Tibial nerve (tissue), 4 donors: ENCODE results near the gene PATL2. TPM values are rescaled to one million over a fixed set of nuclear protein-coding genes. Genes with fewer than 3 reads are reported as not detected.

ENCODE experiments used
- DNase-seq, 2 donors: peaks; one replicate each; pipeline ENCODE4 v3.0.0-alpha.2; 2019; ENCODE audit warnings: low spot score in 2 of 2
- H3K27ac ChIP-seq, 4 donors: fragments of 200-600 bp; sonication (generic) in 3 of 4; one replicate each; pipeline ENCODE4 v1.5.1; 2017 to 2019; ENCODE audit warnings: mild to moderate bottlenecking in 1 of 4
- H3K27me3 ChIP-seq, 2 donors: fragments of 200-600 bp; sonication (generic) in 1 of 2; one replicate each; pipeline versions ENCODE4 v1.5.1 to v1.6.0; 2017 to 2019
- H3K36me3 ChIP-seq, 3 donors: fragments of 200-600 bp; sonication (generic); one replicate each; pipeline ENCODE4 v1.5.1; 2018 to 2019
- H3K4me1 ChIP-seq, 4 donors: fragments of 200-600 bp; sonication (generic) in 3 of 4; one replicate each; pipeline ENCODE4 v1.5.1; 2017 to 2019
- H3K4me3 ChIP-seq, 4 donors: fragments of 200-600 bp; sonication (generic) in 3 of 4; one replicate each; pipeline ENCODE4 v1.5.1; 2017 to 2019; ENCODE audit warnings: mild to moderate bottlenecking in 1 of 4, moderate library complexity in 1 of 4
- H3K9me3 ChIP-seq, 4 donors: fragments of 200-600 bp; sonication (generic) in 3 of 4; one replicate each; pipeline ENCODE4 v1.5.1; 2017 to 2019
- EP300 ChIP-seq, 2 donors: sonication (generic); formaldehyde crosslinking; IDR thresholded peaks; one replicate each; pipeline ENCODE4 v1.6.1; 2017; ENCODE audit warnings: antibody characterized with exemption in 2 of 2, mild to moderate bottlenecking in 1 of 2
- POLR2A ChIP-seq, 2 donors: fragments of 450-650 bp; IDR thresholded peaks; one replicate each; pipeline ENCODE4 v1.6.1; 2017; ENCODE audit warnings: antibody characterized with exemption in 2 of 2, mild to moderate bottlenecking in 2 of 2, moderate library complexity in 2 of 2
- WGBS, 2 donors: methylation state at CpG; one replicate each; pipeline ENCODE4 v1.1.5; 2018; 5-methylcytosine and 5-hydroxymethylcytosine counted together
- total RNA-seq, 4 donors: library from RNA; depleted of rRNA; stranded (reverse); fragments of >200 nt; gene quantifications; one replicate each; pipeline ENCODE4 v1.1.0, GENCODE V29; 2016
- TF ChIP-seq, protein P1 (sequence below), 5 experiments: fragments of 200-600 bp in 3 of 5; fragments of 450-650 bp in 2 of 5; sonication (generic) in 3 of 5; IDR thresholded peaks; one replicate each; pipeline ENCODE4 v1.5.1; 2016 to 2019; ENCODE audit warnings: antibody characterized with exemption in 5 of 5, mild to moderate bottlenecking in 3 of 5, moderate library complexity in 2 of 5

Gene PATL2
- total RNA-seq, 4 donors from 2014 or later = 0.30 to 0.98 (median 0.86) TPM

DNA sequence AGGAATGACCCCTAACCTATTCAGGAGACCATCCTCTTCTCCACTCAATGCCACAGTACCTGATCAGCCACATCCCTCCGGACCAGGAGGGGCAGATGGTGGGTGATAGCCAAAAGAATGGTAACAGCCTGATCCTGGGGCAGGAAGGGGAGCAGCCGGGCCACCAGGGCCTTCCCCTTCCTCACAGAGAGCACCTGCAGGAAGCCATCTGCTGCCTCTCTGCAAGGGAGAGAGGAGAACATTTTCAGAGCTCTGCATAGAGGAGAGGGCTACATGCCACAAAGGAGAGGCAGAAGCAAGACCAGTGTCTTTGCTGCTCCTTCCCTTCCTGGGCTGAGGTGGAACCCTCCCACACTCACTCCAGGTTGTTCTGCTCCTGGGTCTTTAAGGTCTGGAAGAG is 42.2 kb downstream of the PATL2 start:
- DNase-seq = no peak
- WGBS, 2 donors = 76 to 86% methylated on average over 2 of the region's 2 CpGs
- Histone ChIP-seq H3K4me1 (peaks cover 0 to 7% (median 2%) of the 10 kb centered on the region in 4 donors), H3K27me3 (no peaks in the 10 kb centered on the region), H3K36me3 (no peaks in the 10 kb centered on the region), H3K4me3 (no peak overlapping the region), H3K9me3 (no peaks in the 10 kb centered on the region), H3K27ac (no peak overlapping the region)
- TF ChIP-seq, protein P1, sequence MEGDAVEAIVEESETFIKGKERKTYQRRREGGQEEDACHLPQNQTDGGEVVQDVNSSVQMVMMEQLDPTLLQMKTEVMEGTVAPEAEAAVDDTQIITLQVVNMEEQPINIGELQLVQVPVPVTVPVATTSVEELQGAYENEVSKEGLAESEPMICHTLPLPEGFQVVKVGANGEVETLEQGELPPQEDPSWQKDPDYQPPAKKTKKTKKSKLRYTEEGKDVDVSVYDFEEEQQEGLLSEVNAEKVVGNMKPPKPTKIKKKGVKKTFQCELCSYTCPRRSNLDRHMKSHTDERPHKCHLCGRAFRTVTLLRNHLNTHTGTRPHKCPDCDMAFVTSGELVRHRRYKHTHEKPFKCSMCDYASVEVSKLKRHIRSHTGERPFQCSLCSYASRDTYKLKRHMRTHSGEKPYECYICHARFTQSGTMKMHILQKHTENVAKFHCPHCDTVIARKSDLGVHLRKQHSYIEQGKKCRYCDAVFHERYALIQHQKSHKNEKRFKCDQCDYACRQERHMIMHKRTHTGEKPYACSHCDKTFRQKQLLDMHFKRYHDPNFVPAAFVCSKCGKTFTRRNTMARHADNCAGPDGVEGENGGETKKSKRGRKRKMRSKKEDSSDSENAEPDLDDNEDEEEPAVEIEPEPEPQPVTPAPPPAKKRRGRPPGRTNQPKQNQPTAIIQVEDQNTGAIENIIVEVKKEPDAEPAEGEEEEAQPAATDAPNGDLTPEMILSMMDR (IDR thresholded peaks at IDR 0.05) = no peak
- no peak for TF ChIP-seq POLR2A (IDR thresholded peaks at IDR 0.05)
- no peak for TF ChIP-seq EP300 (IDR thresholded peaks at IDR 0.05)

DNA sequence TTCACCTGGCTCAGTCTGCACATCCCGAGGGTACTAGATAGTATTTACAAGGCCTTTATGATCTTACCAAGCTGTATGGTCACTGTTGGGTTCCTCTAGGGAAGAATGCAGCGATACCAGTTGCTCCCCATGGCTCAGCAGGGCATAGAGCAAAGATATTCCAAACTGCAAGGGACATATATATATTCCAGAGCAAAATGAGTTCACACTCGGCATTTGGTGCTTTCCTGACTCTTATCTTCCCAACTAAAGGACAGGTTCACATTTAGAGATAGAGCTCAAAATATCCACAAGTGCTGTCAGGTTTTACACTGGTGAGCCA is 44.1 kb downstream of the PATL2 start:
- no peak overlapping the region for H3K4me3 ChIP-seq
- WGBS, 2 donors = 67 to 76% methylated on average over 3 of the region's 3 CpGs
- no peaks in the 10 kb centered on the region for H3K27me3 ChIP-seq
- no peak for TF ChIP-seq POLR2A (IDR thresholded peaks at IDR 0.05)
- TF ChIP-seq, protein P1 (IDR thresholded peaks at IDR 0.05) = no peak
- no peak for TF ChIP-seq EP300 (IDR thresholded peaks at IDR 0.05)
- no peaks in the 10 kb centered on the region for H3K9me3 ChIP-seq
- peaks cover 0 to 18% (median 8%) of the 10 kb centered on the region in 4 donors for H3K4me1 ChIP-seq
- no peak overlapping the region for H3K27ac ChIP-seq
- DNase-seq = no peak
- H3K36me3 ChIP-seq = no peaks in the 10 kb centered on the region

DNA sequence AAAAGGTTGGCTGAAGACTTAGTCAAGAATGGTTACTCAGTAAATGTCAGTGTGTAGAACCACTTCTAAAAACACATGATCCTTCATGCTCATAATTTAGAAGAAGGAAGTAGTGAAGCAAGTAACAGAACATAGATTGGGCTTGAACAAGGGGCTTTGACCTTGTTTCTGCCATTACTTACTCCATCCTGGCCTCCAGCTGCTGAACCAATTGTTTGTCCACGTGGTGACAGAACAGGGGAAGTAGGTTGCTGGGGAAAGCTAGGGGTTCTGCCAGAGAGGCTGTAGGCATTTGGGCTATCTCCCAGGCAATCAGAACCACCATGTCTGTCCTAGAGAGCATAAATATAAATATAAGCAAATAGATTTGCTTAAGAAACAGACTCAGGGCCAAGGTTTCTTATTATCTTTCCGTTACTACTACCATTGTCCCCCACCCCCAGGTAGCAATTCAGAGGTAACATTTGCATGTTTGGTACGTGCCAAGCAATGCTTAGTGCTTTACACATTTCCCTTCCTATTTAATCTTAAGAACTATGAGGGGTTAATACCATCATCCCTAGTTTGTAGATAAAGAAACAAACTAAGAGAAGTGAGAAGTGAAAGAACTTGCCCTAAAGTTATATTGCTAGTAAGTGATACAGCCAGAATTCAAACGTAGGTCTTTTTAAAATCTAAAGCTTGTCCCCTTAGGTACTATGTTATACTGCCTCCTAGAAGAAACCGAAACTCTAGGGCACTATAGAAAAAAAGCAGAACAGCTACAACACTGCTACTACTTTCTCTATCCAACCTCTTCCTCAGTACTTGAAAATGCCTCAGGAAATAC is 44.7 kb downstream of the PATL2 start:
- Histone ChIP-seq H3K4me3 (no peak overlapping the region), H3K9me3 (no peaks in the 10 kb centered on the region), H3K27me3 (no peaks in the 10 kb centered on the region), H3K36me3 (no peaks in the 10 kb centered on the region), H3K4me1 (peaks cover 0 to 23% (median 14%) of the 10 kb centered on the region in 4 donors), H3K27ac (peak overlapping the region in 2 of 4 donors; percentile 29 to 59)
- no peak for DNase-seq
- TF ChIP-seq, protein P1 (IDR thresholded peaks at IDR 0.05) = no peak
- 49 to 62% methylated on average over 5 of the region's 5 CpGs for WGBS, 2 donors

DNA sequence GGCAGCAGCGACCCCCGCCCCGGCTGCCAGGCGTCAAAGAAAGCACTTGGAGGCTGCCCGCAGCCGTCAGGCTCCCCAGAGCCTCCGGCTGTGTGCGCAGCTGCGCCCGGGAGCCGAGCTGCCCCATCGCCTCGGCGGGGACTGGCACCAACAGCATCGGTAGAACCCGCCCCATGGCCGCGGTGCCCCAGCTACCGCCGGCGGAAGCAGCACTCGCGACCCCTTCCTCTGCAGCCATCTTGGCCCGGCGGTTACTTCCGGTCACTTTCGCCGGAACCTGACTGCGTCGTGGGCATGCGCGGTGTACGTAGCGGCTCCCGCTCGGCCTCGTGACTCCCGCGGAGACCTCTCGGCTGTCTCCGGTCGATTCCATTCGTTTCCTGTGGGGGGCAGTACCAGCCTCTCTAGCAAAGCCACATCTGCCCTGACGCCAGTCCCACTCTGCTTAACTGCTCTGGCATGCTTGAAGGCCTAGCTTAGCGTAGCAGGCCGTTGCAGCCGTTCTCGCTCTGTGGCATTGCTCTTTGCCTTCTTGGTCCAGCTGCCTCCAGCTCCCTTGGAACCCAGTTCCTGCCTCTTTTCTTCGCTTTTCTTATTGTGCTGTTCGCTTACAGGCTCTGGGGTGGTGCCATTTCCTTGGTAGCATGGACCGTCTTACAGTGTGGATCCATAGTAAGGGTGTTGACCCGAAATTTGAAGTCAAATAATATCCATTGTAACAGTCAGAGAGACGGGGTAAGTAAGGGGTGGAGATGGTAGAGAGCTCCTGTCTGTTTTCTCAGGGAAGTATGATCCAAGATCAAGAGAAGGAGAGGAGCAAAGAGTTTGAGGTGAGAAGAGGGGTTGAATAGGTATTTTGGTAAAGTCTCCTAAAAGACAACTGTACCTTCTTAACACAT is 47.5 kb downstream of the PATL2 start, which contains the start of gene SPG11:
Gene SPG11, minus strand, starts transcription at position 253 of the 899 bp plus-strand sequence. Its CDS starts 15 bp downstream, at position 238.
- 10 to 15% methylated on average over 33 to 42 of the region's 53 CpGs for whole genome bisulfite sequencing, 2 donors
- TF ChIP-seq EP300 (IDR thresholded peaks at IDR 0.05) (peak; percentile 88 to 97), POLR2A (IDR thresholded peaks at IDR 0.05) (peak; percentile 71 to 87)
- TF ChIP-seq, protein P1 (IDR thresholded peaks at IDR 0.05) = peak; percentile 91 to 98 (median 97)
- peak within 1 kb of the TSS; percentile 81 to 99 (median 94) for H3K27ac ChIP-seq
- H3K27me3 ChIP-seq = no peaks in the 10 kb centered on the region
- peaks cover 0 to 36% (median 18%) of the 10 kb centered on the region in 4 donors for H3K4me1 ChIP-seq
- H3K36me3 ChIP-seq = peaks cover 0 to 19% (median 10%) of the 10 kb centered on the region in 3 donors
- H3K9me3 ChIP-seq = no peaks in the 10 kb centered on the region
- H3K4me3 ChIP-seq = peak within 1 kb of the TSS; percentile 83 to 100 (median 88)
- peak; percentile 96 to 98 for DNase-seq
